ENCODE results near the gene GFOD2. TPM values are rescaled to one million over a fixed set of nuclear protein-coding genes. Genes with fewer than 3 reads are reported as not detected.

Gene GFOD2
- total RNA-seq, 1 experiment from 2014 or later = 10.7 TPM

DNA sequence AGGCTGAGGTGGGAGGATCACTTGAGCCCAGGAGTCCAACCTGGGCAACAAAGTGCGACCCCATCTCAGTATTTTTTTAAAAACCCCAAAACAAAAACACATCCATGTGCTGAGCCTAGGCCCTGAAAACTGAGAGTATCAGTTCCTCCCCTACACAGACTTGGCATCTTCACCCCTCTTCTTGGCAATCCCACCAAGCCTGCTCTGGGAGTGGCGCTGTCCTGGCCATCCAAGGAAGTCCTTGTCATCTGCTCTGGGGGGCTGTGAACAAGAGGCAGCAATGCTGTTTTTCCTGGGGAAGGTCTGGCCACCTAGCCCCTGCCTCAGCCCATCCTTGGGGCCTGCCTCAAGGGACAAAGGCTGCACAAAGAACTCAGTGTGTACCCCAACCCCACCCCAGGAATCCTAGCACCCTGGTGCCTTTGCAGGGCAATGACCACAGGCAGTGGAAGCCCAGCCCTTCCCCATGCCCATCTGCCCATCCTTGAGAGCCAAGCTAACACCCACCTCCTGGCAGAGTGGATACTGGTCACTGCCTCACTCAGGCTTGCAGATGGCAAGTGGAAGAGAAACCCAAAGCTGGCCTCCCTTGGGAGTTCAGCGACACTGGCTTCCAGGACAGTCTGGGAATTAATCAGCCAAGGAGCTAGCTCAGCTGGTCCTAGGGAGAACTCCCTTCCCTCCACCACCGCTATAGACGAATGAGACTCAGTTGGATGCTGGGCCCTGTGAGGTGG, 14.8 kb upstream of the GFOD2 start:
- no peak for DNase-seq (ENCODE audit: low spot score)

GRCh38 chr16:67731753-67732095, 12.6 kb upstream of the GFOD2 start:
- DNase-seq (ENCODE audit: low spot score) = no peak

DNA sequence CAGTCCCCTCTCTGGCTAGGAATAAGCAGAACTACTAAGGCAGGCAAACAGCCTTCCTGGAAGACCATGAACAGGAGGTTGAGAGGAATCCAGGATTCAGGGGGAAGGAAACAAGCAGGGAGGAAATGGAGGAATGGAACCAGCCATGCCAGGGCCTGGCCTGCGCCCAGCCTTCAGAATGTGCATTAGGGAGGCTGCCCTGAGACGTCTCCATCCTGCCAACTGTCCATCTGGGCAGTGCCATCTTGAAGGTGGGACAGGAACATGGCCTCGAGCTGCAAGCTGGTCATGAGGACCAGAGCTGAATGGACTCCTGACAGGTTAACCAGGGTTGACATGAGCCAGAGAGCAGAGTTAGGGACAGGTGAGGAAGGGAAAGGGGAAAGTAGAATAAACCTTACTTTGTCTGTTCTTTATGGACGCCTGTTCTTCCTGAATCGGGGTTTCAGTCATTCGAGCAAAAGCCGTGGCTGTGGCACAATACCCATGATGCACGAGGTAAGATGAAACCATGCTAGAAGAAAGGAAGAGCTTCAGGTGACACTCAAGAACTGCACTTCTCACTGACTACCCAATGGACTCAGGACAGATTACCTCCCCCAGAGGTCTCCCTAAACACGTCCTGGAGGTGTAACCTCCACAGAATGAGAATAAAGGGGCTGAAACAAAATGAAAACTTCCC, 12.1 kb upstream of the GFOD2 start:
- no peak for DNase-seq (ENCODE audit: low spot score)

DNA sequence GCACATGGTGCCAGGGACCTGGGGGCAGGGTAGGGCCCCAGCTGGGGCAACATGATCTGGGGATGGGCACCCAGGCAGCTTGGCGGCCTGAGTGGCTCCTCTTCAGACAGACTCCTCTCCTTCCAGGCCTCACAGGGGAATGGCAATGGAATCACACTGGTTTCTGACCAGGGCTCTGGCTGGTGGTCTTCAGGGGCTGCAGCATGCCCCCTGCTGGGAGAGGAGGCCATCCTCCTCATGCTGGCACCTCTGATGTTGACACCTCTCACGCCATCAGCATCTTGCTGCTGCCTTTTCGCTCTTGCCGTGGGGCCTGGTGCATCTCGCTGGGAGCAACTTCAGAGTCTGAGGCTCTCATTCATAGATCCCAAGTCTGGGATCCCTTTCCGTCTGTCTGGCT, 11.2 kb upstream of the GFOD2 start:
- no peak for DNase-seq (ENCODE audit: low spot score)

GRCh38 chr16:67729636-67730248, 10.6 kb upstream of the GFOD2 start:
- no peak for DNase-seq (ENCODE audit: low spot score)

GRCh38 chr16:67727521-67728485, 8.7 kb upstream of the GFOD2 start:
- no peak for DNase-seq (ENCODE audit: low spot score)

- no peak for DNase-seq (ENCODE audit: low spot score)
Observed at GRCh38 chr16:67726106-67727034, 7.3 kb upstream of the GFOD2 start.

- no peak for DNase-seq (ENCODE audit: low spot score)
Observed at GRCh38 chr16:67723911-67724305, 4.8 kb upstream of the GFOD2 start.

GRCh38 chr16:67723151-67723910, 4.2 kb upstream of the GFOD2 start:
- DNase-seq (ENCODE audit: low spot score) = no peak

DNA sequence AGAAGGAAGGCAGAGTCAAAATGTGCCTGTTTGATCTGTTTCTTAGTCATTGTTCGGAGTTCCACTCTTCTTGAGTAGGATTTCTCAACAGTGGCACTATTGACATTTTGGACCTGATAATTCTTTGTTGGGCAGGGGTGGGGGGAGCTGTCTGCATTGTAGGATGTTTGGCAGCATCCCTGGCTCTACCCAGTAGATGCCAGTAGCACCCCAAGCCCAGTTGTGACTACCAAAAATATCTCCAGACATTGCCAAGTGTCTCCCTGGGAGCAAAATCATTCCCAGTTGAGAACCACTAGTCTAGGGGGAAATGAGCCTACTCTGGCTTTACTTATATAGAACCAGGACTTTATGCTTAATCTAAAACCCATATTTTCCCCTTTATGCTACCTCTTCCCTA, 1.1 kb upstream of the GFOD2 start:
- no peak for DNase-seq (ENCODE audit: low spot score)

- DNase-seq (ENCODE audit: low spot score) = peak; percentile 30
Observed at GRCh38 chr16:67719778-67720144, 645 bp upstream of the GFOD2 start.

DNA sequence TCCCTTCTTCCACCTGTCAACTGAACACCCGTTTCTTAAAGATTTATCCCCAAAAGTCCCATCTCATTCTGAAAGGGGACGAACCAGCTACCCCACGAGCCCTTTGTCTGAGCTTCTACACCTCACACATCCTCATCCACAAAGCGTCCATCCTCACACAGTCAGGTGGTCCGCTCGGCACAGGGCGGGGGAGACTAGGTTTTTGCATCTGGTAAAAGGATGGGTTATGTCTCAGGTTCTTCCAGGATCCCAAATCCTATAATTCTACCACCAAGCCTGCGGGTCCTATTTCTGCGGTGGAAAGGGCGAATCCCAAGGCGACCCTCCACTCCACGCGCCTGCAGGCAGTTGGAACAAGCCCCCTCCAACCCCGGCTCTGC, 458 bp downstream of the GFOD2 start:
- no peak for DNase-seq (ENCODE audit: low spot score)

- DNase-seq (ENCODE audit: low spot score) = no peak
Observed at GRCh38 chr16:67716097-67716496, 3.0 kb downstream of the GFOD2 start.

- no peak for DNase-seq (ENCODE audit: low spot score)
Observed at GRCh38 chr16:67714522-67714921, 4.6 kb downstream of the GFOD2 start.

GRCh38 chr16:67713647-67714273, 5.4 kb downstream of the GFOD2 start:
- no peak for DNase-seq (ENCODE audit: low spot score)

GRCh38 chr16:67710607-67711006, 8.5 kb downstream of the GFOD2 start:
- DNase-seq (ENCODE audit: low spot score) = no peak

GRCh38 chr16:67709050-67709449, 10.1 kb downstream of the GFOD2 start:
- no peak for DNase-seq (ENCODE audit: low spot score)

DNA sequence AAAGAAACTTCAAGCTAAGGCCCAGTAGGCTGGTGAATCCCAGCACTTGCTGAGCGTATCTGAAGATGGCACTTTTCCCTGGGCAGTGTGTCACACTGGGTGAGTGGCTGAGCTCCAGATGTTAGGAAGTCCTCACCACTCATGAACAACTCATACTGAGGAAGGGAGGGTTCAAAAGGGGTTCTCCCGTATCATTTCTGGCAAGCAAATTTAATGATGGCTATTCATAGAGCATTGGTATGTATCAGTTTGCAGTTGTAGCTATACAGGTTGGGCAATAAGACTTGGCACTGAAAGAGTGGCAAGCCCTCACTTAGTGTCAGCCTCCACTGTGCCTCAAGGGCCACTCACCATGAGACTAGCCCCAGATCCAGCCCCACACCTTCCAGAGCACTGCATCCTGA, 10.7 kb downstream of the GFOD2 start:
- DNase-seq (ENCODE audit: low spot score) = no peak

DNA sequence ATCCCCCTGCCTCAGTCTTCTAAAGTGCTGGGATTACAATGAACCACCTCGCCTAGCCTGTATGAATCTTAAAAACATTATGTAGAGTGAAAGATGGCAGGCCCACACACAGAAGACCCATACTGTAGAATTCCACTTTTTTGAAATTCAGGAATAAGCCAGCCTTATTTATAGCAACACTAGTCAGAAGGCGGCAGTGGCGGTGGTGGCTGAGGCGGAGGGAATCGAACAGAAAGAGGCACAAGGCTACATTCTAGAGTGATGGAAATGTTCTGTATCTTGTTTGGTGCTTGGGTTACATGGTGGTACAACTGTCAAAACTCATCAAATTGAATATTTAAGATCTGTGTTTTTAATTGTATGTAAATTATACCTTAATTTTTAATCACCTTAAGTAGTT, 11.3 kb downstream of the GFOD2 start:
- no peak for DNase-seq (ENCODE audit: low spot score)

- DNase-seq (ENCODE audit: low spot score) = no peak
Observed at GRCh38 chr16:67707210-67707609, 11.9 kb downstream of the GFOD2 start.

Data from H4 (cell line).